Measurements from ENCODE around the gene UNC119. TPM values are rescaled to one million over a fixed set of nuclear protein-coding genes. Genes with fewer than 3 reads are reported as not detected.

UNC119 gene
- total and polyA plus RNA-seq, 2 experiments from 2014 or later, result 39.0 to 78.4 TPM

DNA sequence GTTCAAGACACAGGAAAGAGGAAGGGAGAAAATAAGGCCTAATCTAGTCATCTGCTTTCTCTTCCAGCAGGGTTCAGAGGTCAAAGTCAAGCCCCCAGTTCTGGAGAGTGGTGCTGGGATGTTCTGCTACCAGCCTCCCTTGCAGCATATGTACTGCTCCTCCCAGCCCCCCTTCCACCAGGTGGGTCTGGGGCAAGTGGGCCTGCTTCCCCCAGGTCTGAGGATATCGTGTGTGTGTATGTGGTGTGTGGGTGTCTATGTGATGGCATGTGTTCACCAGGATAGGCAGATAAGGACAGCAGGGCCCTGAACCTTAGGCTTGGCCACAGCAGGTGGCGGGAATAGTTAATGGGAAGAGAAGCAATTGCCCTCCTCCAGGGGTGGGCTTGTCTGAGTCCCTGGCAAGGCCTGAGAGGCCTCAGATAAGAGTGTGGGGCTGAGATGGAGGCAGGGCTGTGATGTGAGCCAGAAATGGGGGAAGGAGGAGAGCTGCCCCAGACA, 25.2 kb downstream of the UNC119 start:
- no peak overlapping the region for H3K27ac ChIP-seq (ENCODE audit: low read depth)
- Mint-ChIP-seq H3K27ac (no peak overlapping the region), H3K27me3 (ENCODE audit: insufficient read depth, low read depth, poor library complexity) (peaks cover 19% of the 10 kb centered on the region)

More for the DNA sequence above, 25.2 kb downstream of the UNC119 start:
- TF ChIP-seq, protein P1, sequence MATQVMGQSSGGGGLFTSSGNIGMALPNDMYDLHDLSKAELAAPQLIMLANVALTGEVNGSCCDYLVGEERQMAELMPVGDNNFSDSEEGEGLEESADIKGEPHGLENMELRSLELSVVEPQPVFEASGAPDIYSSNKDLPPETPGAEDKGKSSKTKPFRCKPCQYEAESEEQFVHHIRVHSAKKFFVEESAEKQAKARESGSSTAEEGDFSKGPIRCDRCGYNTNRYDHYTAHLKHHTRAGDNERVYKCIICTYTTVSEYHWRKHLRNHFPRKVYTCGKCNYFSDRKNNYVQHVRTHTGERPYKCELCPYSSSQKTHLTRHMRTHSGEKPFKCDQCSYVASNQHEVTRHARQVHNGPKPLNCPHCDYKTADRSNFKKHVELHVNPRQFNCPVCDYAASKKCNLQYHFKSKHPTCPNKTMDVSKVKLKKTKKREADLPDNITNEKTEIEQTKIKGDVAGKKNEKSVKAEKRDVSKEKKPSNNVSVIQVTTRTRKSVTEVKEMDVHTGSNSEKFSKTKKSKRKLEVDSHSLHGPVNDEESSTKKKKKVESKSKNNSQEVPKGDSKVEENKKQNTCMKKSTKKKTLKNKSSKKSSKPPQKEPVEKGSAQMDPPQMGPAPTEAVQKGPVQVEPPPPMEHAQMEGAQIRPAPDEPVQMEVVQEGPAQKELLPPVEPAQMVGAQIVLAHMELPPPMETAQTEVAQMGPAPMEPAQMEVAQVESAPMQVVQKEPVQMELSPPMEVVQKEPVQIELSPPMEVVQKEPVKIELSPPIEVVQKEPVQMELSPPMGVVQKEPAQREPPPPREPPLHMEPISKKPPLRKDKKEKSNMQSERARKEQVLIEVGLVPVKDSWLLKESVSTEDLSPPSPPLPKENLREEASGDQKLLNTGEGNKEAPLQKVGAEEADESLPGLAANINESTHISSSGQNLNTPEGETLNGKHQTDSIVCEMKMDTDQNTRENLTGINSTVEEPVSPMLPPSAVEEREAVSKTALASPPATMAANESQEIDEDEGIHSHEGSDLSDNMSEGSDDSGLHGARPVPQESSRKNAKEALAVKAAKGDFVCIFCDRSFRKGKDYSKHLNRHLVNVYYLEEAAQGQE (IDR thresholded peaks at IDR 0.05; ENCODE audit: unreplicated experiment), result no peak
- TF ChIP-seq POLR2AphosphoS5 (IDR thresholded peaks at IDR 0.05; ENCODE audit: low read depth), result no peak
- TF ChIP-seq, protein P2, sequence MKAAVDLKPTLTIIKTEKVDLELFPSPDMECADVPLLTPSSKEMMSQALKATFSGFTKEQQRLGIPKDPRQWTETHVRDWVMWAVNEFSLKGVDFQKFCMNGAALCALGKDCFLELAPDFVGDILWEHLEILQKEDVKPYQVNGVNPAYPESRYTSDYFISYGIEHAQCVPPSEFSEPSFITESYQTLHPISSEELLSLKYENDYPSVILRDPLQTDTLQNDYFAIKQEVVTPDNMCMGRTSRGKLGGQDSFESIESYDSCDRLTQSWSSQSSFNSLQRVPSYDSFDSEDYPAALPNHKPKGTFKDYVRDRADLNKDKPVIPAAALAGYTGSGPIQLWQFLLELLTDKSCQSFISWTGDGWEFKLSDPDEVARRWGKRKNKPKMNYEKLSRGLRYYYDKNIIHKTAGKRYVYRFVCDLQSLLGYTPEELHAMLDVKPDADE (IDR thresholded peaks at IDR 0.05), result no peak
- TF ChIP-seq ZNF331 (CRISPR knock-in tag; IDR thresholded peaks at IDR 0.05; ENCODE audit: low read depth), result no peak
- TF ChIP-seq, protein P3, sequence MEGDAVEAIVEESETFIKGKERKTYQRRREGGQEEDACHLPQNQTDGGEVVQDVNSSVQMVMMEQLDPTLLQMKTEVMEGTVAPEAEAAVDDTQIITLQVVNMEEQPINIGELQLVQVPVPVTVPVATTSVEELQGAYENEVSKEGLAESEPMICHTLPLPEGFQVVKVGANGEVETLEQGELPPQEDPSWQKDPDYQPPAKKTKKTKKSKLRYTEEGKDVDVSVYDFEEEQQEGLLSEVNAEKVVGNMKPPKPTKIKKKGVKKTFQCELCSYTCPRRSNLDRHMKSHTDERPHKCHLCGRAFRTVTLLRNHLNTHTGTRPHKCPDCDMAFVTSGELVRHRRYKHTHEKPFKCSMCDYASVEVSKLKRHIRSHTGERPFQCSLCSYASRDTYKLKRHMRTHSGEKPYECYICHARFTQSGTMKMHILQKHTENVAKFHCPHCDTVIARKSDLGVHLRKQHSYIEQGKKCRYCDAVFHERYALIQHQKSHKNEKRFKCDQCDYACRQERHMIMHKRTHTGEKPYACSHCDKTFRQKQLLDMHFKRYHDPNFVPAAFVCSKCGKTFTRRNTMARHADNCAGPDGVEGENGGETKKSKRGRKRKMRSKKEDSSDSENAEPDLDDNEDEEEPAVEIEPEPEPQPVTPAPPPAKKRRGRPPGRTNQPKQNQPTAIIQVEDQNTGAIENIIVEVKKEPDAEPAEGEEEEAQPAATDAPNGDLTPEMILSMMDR (conservative IDR thresholded peaks at IDR 0.05; ENCODE audit: low read depth in 2 of 2), result no peak
- no peak for TF ChIP-seq NANOG (IDR thresholded peaks at IDR 0.05; ENCODE audit: borderline replicate concordance)
- no peak for TF ChIP-seq ZNF114 (CRISPR knock-in tag; IDR thresholded peaks at IDR 0.05)
- no peak for TF ChIP-seq EZH2phosphoT487 (IDR thresholded peaks at IDR 0.05; ENCODE audit: unreplicated experiment)
- TF ChIP-seq JUNB (IDR thresholded peaks at IDR 0.05; ENCODE audit: unreplicated experiment), result no peak
- no peak overlapping the region for H3K4me3 ChIP-seq
- H3K4me1 Mint-ChIP-seq, result no peaks in the 10 kb centered on the region
- ATAC-seq, result no peak
- H3K36me3 ChIP-seq (ENCODE audit: insufficient read depth), result no peaks in the 10 kb centered on the region
- no peak overlapping the region for H3K4me3 Mint-ChIP-seq
- no peaks in the 10 kb centered on the region for H3K4me1 ChIP-seq (ENCODE audit: insufficient read depth)
- H3F3A ChIP-seq (replicated peaks; ENCODE audit: low read depth), result no peaks in the 10 kb centered on the region
- H4K20me1 ChIP-seq (replicated peaks; ENCODE audit: insufficient read depth), result no peaks in the 10 kb centered on the region
- H3K9me2 ChIP-seq (ENCODE audit: insufficient read depth), result no peaks in the 10 kb centered on the region
- no peaks in the 10 kb centered on the region; the same call in 2 of the 3 replicates for H3K9me3 Mint-ChIP-seq
- no peaks in the 10 kb centered on the region for H3K27me3 ChIP-seq (ENCODE audit: insufficient read depth)
- DNase-seq (ENCODE audit: low spot score), result no peak
- no peak overlapping the region for H3K4me2 ChIP-seq
- no peaks in the 10 kb centered on the region; the same call in 2 of the 3 replicates for H3K36me3 Mint-ChIP-seq (ENCODE audit: low read depth)
- no peaks in the 10 kb centered on the region for H3K79me2 ChIP-seq (replicated peaks; ENCODE audit: insufficient read depth)
- H2AFZ ChIP-seq, result no peak overlapping the region

Data from GM23338 (cell line).